Hematopoietic multipotent progenitor cell treated with erythropoietin and hydrocortisone succinate and interleukin-3 and kit ligand, for 15 days (in vitro differentiated cells): ENCODE data around the gene ABLIM1.

Source experiments
- DNase-seq: peaks from one replicate; pipeline ENCODE4 v3.0.0-alpha.2; 2015; ENCODE audit warnings: low spot score

ABLIM1 gene

DNA sequence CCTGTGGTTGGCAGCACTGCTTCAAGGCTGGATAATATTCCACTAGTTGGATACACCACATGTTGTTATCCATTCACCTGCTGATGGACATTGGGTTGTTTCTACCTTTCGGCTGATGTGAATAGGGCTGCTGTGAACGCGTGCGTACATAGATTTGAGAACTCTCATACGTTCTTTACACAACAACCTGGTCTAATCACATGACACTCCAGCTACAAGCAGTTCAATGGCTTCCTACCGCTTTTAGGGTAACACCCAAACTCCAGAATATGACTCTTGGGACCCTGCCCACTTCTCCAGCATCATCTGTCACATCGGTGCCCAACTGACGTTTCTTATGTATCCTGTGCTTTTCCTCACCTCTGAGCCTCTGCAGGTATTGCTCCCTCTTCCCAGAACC, 114.6 kb downstream of the ABLIM1 start:
- no peak for DNase-seq

DNA sequence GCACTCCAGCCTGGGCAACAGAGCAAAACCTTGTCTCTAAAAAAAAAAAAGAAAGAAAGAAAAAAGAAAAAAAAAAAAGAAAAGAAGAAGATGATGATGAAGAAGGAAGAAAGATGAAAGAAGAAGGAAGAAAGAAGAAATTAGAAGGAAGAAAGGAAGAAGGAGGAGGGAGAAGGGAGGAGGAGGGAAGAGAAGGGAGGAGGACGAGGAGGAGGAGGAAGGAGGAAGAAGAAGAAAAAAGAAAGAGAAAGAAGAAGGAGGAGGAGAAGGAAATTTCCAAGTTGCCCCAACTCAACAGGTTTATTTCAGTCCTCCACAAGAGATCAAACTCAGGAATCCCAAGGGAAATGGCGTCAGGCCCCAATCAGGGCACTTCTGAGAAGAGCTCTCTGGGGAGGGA, 115.7 kb downstream of the ABLIM1 start:
- no peak for DNase-seq

DNA sequence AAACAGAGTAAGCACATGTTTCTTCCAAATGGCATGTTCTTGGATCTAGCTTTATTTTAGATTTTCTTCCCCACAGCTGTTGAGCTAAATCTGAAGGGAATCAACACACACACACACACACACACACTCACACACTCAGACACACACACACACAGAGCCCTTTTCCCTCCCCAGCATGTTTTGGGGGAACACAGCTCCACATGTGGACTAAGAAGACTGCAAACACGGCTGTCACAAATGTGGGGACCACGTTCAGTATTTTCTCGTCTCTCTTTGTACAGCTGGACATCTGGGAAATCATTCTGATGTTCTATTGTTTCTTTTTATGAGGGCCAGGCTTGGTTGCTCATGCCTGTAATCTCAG, 116.3 kb downstream of the ABLIM1 start:
- no peak for DNase-seq

DNA sequence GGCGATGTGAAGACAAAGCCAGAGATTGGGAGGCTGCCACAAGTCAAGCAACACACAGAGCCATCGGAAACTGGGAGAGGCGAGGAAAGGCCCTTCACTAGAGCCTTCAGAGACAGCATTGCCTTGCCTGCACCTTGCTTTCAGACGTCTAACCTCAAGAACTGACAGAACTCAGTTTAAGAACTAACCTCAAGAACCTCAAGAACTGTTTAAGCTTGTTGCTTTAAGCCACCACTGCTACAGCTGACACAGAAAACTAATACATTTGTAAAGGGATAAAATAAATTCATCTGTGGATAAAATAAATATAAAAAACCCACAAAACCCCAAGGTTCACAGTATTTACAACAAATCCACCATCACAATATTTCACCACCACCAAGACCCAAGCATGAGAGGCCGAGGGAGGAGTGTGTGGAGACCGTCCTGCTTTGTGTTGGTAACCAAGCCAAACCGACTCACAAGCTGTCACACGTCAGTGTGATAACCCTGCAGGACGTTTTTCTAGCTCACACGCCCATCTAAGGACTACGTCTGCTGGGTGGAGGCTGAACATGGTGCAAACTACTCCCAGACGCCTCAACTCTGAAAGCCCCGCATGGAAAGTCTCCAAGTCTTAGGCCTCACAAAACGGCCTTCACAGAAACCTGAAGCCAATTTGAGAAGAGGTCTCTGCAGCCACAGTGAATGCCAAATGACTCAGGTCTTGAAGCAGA, 116.8 kb downstream of the ABLIM1 start:
- peak; percentile 36 for DNase-seq

DNA sequence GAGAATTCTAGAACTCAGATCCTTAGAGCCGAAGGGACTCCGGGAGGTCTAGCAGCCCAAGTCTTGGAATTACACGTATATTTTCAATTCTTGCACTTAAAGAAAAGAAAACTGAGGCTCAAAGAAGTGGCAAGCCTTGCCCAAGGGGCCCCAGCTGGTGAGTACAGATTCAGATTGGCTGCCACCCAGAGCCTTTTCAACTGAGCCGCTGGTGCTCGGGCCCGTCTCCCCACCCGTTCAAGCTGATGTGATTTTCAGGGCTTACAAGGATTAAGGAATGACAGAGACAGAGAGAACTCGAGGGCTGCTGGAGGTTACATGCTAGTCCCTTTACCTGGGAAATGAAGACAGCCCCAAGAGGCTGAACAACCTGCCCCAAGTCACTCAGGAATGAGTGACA, 117.8 kb downstream of the ABLIM1 start:
- DNase-seq: no peak

DNA sequence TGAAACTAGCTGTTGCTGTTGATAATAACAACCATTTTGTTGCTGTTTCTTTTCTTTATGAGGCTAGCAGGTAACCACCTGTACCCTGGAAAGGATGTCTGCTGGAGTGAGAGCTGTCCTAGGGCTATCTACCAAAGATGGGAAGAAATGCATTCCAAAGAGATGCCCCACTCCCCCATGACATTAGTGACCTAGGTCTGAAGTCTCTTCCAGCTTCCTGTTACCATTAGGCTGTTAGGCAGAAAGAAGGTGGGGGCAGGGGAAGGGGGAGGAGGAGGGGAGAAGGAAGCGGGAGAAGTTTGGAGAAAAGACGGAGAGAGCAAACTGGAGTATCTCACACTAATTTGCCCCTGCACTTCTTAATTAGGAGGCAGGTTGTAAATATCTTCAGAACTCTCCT, 118.5 kb downstream of the ABLIM1 start:
- no peak for DNase-seq

DNA sequence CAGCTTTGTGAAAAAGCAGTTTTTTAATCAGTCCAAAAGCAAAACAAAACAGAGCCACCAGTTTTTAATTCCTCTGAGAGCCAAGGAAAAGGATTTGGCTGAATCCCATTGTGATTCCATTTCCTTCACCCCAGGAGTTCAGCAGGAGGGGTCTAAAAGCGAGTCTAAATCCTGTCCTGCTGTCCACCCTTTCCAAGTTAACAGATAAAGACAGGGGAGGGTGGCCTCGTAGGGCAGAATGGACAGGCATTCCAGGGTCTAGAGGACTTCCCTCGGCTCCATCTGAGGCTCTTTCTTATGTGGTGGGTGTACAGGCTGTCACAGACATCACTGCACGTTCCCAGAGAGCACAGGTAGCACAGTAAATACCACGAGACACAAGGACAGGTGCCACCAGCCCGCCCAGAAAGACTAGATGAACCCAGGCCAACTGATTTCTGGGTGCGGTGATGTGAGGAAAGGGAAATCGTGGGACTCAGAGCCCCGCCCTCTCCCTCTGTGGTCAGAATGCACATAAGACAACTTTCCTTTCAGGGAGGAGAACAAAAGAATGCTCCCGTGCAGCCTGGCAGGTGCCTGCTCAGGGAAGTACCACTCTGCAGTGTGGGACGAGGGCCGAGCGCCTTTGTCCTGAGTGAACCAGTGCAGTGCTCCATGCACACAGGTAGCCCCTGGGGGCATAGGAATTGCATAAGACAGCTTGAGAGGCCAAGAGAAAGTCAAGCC, 119.7 kb downstream of the ABLIM1 start:
- no peak for DNase-seq

DNA sequence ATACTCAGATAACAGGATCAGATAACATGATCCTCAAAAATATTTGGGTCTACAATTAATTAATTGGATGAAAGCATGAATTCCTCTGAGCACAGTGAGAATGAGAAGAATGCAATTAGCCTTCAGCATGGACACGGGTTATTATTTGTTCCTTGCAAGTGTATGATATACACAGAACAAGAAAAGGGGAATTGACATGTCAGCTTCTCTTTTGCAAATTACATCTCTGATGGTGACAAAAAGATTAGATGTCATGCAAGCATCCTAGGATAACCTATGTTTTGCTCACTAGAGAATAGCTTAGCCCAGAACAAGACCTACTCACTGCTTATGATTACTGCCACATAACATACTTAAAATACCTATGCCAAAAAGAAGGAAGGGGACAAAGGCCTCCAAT, 120.3 kb downstream of the ABLIM1 start:
- no peak for DNase-seq

DNA sequence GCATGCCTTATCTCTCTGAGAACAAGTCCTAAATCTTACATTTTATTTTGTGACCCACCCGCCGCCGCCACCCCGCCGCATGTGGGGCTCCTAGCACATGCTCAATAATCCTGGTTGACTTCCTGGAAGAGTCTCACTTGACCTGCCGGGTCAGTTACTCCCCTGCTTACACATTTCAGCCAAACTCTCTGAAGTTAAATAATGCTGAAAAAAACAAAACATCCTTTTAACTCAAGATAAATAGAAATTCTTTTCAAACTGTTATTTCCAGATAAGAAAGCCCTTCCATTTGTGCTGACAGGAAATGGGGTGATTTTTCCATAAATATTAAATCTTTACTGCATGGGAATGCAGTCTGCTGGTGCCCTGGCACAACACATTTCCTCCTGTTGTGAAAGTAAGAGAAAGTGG, 123.5 kb downstream of the ABLIM1 start:
- no peak for DNase-seq

DNA sequence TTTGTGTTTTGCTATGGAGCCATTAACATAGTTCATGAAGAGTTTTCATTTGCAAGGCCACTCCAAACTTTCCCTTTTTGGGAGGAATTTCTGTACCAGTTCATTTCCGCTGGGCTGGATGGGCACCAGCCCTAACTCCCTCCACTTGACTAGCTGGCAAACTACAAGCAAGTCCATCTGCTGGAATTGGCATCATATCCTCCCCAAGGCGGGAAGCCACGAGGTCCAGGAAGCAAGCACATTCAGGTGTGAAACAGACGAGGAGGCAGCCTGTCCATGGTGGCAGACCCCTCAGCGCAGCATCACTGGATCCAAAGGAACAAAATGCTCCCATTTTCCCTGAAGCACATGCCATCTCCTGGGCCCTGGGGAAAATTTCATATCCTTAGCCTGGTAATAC, 125.8 kb downstream of the ABLIM1 start:
- no peak for DNase-seq

DNA sequence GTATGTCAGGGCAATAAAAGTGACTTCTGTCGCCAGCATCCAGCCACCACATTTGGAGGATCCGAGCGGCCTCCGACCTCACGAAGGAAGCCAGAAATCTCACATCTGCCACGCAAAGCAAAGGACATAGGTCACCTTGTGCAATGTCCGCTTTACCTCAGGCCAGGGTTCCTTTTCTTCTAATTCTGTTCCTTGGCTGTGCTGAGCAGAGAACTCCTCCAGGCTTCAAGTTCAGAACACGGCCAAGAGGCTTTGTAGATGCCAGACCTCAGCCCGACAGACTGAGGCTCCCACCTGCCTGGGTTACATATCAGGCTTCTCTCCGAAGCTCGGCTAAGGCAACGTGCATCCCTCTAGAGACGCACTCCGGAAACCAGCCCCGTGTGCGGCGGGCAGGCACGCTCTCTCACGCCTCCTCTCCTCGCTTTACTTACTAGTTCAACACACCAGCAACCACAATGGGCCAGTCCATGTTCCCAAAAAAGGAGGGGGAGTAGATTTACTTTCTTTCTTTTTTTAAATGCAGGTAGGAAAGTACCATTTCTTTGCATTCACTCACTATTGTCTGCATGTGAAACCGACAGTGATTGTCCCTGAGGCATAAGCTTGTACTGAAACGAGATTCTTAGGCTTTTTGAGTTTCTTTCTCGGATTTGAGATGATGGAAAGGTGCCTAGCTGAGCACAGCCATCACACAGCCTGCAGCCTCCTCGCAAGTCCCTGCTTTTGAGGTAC, 131.4 kb downstream of the ABLIM1 start:
- no peak for DNase-seq

DNA sequence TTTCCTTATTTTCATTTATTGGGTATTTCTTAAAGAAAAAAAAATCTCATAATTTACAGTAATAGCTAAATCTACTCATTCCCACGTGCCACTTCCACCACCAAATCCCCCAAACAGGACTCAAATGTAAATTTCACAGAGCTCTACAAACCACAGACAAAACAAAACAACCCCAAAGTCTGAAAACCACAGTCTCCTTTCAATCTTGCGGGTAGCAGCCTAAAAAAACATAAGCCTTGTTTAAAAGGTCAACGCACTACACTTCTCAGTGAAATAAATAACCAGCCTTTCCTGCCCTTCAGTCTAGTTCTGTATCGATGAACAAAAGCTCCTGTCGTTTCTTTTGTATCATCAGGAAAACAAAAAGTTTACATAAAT, 132.0 kb downstream of the ABLIM1 start:
- DNase-seq: no peak

DNA sequence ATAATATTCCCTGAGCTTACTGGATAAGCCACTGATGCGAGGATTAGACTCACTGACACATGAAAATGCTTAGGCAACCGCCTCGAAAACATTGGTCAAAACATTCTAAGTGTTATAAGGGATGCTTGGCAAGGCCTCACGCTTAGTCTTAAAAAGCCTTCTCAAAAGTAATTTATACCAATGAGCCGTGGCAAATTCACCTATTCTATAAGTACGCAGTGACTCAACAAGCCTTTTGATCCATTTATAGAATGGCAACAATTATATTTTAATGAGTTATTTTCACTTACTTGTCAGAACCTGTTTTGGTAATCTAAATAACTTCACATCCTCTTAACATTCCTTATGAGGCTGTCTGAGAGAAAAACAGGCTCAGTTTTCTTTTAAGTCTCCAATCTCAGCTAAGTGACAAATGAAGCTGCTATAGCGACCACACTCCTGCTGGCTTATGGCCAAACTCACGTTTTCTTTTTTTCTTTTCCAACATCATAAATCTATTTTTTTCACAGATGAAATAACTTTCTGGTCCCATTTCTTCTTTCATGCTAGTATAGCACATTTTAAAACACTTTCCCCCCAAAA, 132.6 kb downstream of the ABLIM1 start:
- DNase-seq: no peak

DNA sequence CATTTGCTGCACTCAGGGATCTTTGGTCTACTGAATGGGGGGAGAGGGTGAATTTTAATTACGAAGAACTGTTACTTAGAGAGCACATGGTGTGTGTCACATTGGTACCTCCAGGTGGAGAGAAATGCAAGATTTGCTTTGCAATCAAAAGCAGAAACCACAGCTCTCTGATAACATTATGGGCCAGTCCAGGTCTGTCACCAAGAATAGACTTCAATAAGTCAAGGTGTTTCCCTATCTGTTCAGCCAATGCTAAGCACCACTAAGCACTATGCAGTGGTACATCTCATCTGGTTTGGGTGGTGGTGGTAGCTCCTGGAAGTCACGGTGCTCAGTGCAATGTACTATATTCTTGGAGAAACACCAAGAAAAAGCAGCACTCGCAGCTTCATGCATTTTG, 134.2 kb downstream of the ABLIM1 start:
- no peak for DNase-seq

DNA sequence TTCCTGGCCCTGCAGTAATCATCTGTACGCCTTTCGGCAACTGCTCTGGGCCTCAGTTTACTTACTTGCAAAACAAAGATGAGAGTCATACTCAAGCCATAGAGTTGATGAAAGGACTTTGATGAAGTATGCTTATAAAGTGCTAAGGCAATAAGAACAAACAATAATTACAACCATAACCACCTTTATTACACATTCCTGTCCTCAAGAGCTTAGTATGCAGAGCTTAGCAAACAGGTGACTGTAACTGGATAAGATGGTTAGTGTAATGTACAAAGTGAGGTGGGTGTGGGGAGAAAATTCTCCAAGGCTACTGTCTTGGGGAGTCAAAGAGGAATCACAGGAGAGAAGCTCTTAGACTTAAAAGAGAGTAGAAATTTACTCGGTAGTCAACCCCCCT, 136.8 kb downstream of the ABLIM1 start:
- DNase-seq: no peak

DNA sequence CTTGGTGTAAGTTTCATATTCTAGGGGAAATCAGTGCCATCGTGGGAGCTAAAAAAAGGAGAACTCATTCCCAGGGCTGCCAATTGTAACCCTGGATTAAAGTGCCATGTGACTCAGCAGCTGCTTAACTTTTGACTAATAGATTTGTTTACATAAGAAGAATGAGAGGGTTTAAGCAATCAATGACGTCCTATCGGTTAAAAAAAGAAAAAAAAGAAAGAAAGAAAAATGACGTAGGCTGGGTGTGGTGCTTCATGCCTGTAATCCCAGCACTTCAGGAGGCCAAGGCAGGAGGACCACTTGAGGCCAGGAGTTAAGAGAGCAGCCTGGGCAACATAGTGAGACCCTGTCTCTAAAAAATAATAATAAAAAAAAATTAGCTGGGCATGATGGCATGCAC, 137.6 kb downstream of the ABLIM1 start:
- DNase-seq: no peak

DNA sequence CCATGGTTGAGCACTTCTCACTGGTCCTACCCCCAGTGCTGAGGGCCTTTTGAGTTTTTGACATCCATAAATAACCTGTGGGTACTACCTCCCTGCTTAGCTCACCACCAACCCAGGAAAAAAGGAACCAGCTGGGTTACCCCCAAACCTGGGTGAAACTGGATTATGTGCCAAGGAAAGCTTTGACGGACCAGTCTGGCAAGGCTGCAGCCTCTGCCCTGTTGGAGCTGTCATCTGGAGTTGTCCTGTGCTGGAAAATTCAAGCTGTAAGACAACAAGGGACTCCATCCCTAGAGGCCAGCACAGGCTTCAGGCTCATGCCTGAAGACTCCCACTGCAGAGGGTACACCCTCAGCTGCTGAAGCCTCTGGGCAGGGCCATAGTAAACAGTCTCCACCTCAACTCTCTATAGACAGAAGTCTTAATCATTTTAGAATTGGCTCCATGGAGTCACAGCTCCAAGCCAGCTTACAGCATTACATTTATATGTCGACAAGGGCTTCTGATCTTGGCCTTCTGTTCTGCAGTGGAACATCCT, 138.2 kb downstream of the ABLIM1 start:
- no peak for DNase-seq

DNA sequence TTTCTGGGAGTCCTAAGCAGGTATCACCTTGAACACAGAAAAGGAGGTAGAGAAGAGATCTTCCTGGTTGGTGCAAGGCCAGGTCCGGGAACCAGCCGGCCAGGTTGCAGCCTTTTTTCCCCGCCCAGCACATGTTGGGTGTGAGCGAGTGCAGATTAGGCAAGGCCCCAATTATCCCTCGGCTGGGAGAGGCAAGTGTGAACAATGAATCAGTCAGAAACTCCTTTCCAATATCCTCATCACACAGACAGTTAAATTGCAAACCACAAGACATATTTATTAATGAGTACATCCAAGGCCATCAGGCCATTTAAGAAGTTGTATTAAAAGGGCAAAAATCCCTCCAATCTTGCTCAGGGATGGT, 138.8 kb downstream of the ABLIM1 start:
- DNase-seq: no peak

DNA sequence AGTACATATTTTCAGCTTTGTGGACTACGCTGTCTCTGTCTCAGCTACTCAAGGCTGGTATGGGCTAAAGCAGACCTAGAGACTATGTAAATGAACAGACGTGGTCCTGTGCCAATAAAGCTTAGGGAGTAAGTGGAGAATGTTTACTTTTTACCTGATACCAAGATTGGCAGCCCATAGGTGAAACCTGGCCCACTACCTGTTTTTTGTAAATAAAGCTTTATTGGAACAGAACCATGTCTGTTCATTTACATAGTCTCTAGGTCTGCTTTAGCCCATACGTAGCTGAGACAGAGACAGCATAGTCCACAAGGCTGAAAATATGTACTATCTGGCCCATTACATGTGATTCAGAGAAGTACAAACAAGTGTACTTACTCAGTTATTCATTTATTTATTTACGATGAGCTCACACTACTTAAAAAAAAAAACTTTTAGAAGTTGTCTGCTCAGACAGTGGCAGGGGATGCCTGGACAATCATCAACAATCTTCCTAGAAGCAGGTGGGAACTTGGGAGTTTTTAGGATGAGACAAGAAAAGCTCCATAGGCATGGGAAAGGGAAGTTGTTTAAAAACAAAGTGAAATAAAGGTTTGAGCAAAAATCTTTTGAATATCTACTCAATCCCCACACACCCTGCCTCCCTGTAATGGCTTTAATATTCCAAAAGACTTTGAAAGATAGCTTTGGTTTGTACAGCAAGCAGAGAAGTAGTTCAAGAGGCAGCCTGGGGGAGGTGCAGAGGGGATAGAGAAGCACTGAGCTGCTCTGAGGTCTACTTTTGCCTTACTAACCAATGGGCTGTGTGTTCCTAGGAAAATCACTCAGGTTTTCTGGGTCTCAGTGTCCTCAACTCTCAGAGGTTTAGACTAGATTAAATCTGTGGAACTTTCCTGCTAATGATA, 139.4 kb downstream of the ABLIM1 start:
- no peak for DNase-seq

DNA sequence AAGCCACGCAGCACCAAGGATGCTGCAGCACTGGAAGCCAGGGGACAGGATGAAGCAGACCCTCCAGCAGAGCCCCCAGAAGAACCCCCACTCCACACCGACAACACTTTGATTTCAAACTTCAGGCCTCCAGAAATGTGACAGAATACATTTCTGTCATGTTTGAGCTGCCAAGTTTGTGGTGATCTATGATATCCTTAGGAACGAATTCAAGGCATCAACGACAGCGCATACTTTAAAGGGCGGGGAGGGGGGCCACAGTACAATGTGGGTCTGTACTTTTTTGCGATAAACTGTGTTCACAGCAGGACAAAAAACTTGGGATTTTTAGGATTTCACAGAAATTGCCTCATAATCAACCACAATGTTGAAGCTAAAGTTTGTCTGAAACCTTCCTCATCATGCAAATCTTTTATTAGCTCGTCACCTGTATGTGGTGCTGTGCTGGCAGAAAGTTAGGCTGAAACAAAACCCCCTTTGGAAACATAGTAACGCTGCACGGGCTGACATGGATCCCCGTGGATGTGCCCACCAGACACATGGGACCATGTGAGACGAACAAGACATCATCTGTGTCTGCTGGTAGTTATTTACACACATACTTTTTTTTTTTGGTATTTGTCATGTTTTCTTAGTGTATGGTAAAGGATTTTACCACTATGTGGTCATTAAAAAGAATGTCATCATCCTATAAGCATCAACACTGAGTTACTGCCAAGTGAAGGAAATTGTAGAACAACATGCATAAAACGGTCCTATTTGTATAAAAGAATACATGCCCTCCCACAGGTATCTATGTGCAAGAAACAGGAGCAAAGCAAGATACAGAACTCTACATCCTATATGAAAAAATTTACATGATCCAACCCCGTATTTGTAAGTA, 140.5 kb downstream of the ABLIM1 start:
- DNase-seq: no peak

DNA sequence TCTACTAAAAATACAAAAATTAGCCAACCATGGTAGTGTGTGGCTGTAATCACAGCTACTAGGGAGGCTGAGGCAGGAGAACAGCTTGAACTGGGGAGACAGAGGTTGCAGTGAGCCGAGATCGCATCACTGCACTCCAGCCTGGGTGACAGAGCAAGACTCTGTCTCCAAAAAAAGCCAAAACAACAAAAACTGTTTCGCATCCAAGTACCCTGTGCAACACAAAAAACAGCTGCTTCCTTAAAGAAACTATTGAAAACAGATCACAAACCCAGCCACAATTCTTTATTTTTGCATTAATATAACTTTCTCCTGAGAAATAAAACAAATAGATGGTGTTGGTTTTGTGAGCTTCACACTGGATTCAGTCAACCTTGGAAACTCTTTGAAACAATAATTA, 141.7 kb downstream of the ABLIM1 start:
- no peak for DNase-seq
